HL-60/S4 treated with phorbol 12-myristate 13-acetate at 8.2 ng/mL for 4 days and 3 days (cell line): ENCODE results near the gene ECT2L.

Source experiments
- in situ Hi-C: fragments of 300-500 bp; cut with MboI; formaldehyde crosslinking; loops from 2 replicates; pipeline ENCODE4 v1.15.0; 2022; ENCODE audit warnings: low sequenced_read_pairs

ECT2L gene

DNA sequence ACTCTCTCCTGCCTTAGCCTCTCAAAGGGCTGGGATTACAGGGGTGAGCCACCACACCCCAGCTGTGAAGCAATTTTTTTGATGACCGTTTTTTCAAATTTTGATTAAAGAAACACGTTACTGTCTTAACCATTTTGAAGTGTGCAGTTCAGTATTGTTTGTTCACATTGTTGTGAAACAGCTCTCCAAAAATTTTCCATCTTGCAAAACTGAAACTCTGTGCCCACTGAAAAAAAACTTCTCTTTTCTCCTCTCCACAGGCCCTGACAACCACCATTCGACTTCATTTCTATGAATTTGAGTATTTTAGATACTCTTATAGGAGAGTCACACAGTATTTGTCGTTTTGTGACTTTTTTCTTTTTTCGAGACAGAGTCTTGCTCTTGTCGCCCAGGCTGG, 53.9 kb downstream of the ECT2L start:
- in situ Hi-C loops: no loop called here

GRCh38 chr6:138856654-138857053, 60.8 kb downstream of the ECT2L start:
- in situ Hi-C loops: no loop called here

- in situ Hi-C loops: no loop called here
Measured at GRCh38 chr6:138857775-138858174, 61.9 kb downstream of the ECT2L start.

DNA sequence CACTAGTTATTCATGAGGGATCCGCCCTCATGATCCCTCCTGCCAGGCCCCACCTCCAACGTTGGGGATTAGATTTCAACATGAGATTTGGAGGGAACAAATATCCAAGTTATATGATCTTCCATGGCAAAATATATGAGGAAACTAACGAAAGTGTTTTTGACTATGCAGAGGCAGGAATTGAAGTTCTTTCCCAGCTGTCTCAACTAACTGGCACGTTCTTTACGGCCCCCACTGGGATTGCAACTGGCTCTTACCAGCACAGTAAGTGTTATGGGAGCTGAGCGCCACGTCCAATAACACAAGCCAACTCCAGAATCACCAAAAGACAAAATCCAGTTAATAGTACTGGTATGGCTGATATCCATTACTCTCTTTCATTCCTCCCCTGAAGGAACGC, 66.6 kb downstream of the ECT2L start:
- in situ Hi-C loops: no loop called here

DNA sequence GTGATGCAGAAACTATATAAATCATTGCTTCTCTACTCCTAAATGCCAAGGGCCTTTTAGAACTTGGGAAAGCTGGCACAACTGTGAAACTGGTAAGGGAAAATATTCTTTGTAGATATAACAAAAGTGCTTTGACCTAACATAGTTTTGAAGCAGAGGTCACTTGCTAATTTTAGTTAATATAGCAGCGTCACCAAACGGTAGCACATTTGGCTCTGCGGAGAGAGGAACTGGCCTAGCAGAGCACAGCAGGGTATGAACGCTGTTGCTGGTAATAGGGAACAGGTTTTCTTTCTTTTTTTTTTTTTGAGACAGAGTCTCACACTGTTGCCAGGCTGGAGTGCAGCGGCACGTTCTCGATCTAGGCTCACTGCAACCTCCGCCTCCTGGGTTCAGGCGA, 67.4 kb downstream of the ECT2L start:
- in situ Hi-C loops: no loop called here

- in situ Hi-C loops: no loop called here
Measured at GRCh38 chr6:138864343-138864890, 68.5 kb downstream of the ECT2L start.

- in situ Hi-C loops: no loop called here
Measured at GRCh38 chr6:138865480-138866109, 69.7 kb downstream of the ECT2L start.

DNA sequence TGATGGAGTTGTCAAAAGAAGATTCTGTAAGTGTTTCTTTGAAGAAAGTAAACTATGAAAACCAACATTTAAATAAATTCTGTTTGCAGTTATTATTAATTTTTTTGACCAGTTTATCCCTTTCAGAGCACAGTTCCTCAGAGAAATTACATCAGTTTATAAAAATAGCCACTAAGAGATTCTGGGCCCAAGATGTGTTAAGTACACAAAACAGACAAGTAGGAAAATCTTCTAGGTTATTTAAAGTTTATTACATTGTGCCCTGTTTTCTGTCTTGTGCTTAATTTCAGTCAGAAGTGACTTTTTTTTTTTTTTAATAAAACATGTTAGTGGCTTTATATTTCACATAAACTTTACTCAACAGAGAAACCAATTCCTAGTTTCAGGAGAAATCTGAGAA, 72.3 kb downstream of the ECT2L start:
- in situ Hi-C loops: no loop called here

- in situ Hi-C loops: no loop called here
Measured at GRCh38 chr6:138869398-138869797, 73.5 kb downstream of the ECT2L start.

DNA sequence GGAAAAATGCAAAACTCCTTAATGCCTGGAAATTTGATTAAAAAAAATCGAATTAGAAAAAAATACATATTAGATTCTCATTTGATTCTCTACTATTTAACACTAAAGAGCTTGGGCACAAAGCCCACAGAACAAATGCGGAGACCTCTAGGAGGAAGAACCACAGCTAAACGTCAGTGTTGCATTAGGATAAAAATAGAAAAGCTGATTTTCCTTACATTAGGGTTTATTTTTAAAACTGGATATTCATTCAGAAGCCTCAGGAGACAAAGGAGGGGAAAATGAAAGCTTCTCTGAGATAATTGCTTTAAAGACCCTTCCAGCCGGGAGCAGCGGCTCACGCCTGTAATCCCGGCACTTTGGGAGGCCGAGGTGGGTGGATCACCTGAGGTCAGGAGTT, 77.3 kb downstream of the ECT2L start:
- in situ Hi-C loops: no loop called here

DNA sequence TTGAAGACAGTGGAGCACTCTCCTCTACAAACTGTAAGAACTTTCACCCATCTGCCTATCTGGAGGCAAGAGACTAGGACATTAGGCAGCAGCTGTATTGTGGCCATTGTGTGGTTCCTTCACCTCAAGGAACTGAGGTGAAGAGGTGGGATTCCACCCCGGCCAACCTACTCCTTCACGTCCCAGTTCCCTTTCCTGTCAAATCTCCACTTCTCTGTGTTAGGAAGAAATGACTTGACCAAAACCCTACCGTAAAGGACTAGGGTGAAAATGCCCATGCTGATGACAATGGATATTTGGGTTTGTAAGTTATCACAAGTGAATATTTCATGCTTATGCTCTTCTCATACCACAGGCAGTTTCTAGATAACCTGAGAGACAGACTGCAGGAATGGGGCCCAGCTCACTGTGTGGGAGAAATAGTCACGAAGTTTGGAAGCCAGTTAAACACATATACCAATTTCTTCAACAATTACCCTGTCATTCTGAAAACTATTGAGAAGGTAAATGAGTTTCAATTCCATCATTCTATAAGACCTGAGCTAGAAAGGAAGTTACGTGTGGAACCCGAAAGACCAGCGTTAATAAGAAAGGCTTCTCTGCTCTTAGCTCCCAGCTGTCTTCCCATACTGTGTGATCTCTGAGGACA, 86.6 kb downstream of the ECT2L start:
- in situ Hi-C loops: no loop called here

DNA sequence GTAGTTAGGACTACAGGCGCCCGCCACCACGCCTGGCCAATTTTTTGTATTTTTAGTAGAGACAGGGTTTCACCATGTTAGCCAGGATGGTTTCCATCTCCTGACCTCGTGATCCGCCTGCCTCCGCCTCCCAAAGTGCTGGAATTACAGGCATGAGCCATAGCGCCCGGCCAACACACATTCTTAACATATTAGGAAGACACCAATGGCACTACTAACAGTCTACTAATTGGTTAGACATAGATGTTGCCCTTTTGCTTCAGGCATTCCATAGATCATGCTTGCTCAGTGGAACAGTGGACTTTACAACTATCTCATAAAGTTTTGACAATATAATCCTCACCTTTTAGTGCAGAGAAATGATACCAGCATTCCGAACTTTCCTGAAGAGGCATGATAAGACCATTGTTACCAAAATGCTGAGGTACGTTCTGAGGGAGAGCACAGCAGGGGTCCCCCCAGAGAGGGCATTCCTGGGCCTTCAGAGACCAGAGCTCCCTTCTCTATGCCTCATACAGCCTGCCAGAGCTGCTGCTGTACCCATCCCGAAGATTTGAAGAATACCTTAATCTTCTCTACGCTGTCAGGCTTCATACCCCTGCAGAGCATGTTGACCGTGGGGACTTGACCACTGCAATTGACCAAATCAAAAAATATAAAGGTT, 89.4 kb downstream of the ECT2L start:
- in situ Hi-C loops: no loop called here

DNA sequence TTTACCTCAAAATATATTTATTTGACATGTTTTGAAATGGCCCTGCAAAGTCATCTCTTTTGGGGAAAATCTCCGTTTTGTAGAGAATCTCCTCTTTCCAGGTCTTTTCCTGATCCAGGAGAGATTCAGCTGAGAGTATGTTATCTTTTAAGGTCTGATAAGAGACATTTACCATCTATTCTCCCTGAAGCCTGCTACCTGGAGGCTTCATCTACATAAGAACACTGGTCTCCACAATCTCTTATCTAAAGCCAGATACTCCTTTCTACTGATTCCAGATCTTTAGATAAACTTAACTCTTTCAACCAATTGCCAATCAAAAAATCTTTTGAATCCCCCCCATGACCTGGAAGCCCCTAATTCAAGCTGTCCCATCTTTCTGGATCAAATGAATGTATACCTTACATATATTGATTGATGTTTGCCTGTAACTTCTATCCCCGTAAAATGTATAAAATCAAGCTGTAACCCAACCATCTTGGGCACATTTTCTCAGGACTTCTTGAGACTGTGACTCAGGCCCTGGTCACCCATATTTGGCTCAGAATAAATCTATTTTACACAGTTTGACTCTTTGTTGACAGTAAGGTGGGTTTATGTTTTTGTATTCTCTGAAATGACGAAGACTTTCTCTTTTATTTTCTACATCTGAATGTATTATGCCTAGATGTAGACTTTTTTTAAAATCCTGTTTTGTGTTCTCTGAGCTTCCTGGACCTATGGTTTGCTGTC, 95.5 kb downstream of the ECT2L start:
- in situ Hi-C loops: no loop called here

DNA sequence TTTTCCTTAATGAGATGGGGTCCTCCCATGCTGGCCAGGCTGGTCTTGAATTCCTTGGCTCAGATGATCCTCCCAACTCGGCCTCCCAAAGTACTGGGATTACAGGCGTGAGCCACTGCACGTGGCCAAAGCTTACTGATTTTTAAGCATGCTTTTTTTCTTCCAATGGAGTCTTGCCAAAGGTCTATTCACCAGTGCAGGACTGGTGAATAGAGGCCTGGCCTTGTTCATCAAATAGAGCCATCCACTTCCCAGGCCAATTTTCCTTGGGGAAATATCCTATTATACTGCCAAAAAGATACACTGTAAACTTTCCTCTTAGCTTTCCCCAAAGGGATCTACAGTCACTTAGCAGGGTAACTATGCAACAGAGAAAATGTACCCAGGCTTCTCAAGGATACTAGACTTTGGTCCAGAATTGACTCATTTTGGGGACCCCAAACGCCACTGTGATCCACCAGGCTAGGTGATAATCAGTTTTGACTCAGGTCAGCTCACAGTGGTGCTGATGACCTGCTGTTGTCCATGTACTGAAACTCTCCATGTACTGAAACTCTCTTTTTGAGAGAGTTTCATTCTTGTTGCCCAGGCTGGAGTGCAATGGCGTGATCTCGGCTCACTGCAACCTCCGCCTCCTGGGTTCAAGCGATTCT, 100.3 kb downstream of the ECT2L start:
- in situ Hi-C loops: no loop called here

DNA sequence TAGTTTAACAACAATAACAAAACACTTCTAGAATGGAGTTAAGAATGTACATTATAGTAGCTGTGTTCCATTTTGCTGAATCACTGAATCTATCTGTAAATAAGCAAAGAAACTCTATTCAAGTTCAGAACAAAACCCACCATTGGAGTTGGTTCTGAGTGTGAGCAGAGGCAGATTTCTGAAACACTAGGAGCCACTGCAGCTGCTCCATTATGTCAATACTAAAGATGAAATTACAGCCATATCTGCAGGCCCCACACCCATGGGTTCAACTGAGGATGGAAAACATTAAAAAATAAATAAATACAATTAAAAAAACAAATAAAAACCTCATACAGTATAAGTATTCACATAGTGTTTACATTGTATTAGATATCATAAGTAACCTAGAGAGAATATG, 101.1 kb downstream of the ECT2L start:
- in situ Hi-C loops: no loop called here

DNA sequence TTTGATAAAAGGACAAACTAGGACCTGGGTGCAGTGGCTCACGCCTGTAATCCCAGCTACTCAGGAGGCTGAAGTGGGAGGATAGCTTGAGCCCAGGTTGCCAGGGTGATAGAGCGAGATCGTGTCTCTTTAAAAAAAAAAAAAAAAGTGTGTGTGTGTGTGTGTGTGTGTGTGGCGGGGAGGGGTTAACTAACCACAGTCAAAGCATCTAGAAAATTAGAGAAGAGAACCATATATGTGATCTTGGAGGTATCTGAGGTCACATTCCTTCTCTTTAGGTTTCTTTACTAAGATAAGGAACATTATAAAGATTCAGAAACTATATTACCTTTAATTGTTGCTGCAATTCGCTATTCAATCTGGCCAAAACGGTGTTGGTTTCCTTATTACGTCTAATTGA, 111.3 kb downstream of the ECT2L start:
- in situ Hi-C loops: no loop called here

DNA sequence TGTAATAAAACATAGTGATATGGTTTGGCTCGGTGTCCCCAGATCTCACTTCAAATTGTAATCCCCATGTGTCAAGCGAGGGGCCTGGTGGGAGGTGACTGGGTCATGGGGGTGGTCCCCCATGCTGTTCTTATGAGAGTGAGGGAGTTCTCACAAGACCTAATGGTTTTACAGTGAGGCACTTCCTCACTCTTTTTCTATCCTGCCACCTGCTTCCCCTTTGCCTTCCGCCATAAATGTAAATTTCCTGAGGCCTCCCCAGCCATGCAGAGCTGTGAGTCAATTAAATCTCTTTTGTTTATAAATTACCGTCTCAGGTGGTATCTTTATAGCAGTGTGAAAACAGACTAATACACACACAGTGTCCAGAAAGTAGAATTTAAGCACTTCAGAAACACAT, 113.6 kb downstream of the ECT2L start:
- in situ Hi-C loops: no loop called here

DNA sequence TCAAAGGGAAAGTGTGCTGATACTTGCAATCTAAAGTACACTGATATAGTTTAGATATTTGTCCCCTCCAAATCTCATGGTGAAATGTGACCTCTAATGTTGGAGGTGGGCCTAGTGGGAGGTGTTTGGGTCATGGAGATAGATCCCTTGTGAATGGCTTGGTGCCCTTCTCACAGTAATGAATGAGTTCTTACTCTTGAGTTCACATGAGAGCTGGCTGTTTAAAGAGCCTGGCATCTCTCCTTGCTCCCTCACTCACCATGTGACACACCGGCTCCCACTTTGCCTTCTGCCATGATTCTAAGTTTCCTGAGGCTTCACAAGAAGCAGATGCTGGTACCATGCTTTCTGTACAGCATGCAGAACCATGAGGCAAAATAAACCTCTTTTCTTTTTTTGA, 114.1 kb downstream of the ECT2L start:
- in situ Hi-C loops: no loop called here

DNA sequence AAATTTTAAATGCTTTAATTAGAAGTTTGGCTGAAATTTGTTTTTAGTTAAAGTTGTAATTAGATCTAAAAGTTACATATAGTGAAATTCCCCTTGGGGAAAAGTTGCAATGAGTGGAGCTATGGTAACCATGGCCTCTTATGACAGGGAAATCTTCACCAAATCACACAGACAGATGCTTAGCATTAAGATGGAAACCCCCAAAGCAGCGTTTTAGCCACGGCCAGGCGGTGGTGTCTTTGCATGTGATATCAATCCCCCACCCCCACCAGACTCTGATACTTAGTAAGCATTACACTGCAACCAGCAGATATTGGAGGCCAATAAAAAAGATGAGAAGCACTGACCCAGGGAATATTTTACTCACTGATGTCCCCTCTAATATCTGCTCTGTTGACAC, 116.4 kb downstream of the ECT2L start:
- in situ Hi-C loops: no loop called here

DNA sequence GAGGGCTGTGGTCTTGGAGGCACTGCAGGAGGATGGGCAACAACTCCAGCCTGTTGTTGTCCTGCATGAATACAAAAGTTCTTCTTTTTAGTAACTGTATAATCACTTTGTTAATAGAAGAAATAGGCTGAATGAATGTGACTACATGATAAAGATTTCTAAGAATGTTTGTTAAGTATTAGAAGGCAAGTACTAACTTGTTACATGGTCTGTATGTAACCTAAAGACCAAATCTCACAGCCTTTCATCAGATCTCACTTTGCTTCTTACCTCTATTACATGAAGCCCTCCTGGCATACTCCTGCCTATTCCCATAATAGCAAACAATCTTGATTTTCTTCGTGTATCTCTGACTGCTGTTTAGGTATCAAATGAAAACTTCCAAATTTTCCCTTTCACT, 118.8 kb downstream of the ECT2L start:
- in situ Hi-C loops: no loop called here

DNA sequence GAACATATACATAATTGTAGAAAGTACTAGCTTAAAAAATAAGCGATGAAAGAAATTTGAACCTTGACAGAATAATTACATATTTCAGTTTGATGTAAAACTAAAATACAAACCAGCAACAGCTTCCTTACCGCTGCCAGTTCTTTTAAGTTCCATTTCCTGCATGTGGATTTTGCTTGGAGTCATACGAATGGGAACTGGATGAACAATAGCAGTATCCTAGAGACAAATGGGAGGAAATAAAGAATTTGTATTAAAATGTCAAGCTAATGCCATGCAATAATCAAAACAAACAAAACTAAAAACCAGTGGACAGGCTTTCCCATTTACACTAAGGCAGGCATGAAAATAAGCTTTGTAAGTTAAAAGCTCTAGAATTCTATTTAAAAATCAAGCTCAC, 125.0 kb downstream of the ECT2L start:
- in situ Hi-C loops: no loop called here
